ENCODE data around the gene AUP1. TPM values are rescaled to one million over a fixed set of nuclear protein-coding genes. Genes with fewer than 3 reads are reported as not detected.
"Not testable (repeated sequence)": the region's sequence is repeated elsewhere in the genome, so short reads cannot be mapped to it uniquely, and the experiment has no call there.

Gene AUP1
- total RNA-seq, 1 donor from 2014 or later, result 86.4 TPM

DNA sequence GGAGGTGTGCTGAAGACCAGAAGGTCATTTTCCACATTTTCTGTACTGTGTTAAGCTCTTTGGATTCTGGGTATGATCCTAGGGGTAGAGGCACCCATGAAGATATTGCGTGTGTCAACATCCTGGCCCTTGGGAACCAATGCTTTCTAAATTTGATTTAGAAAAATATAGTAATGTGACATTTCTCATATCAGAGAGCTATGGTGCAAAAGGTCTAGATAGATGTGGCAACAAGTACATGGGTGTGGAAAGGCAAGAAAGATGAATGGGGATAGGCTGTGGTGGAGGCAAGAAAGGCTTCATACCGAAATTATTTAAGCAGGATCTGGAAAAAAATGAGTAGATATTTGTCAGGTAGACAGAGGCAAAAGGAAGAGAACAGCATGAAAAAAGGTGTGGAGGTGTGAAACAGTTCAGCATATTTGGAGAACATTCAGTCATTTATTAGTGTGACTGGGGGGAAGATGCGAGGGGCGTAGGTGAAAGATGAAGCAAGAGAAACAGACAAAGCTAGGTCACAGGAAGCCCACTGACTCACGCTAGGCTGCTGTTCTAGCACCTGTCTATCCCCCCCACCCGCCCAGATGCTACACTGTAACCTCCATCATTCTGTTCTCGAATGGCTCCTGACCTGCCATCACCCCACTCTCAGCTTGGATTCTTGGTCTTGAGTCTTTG lies 36.7 kb upstream of the AUP1 start:
- DNase-seq (ENCODE audit: low read depth), result no peak
- no peak overlapping the region for H3K4me3 ChIP-seq (ENCODE audit: low read depth, low read length)
- TF ChIP-seq, protein P1, sequence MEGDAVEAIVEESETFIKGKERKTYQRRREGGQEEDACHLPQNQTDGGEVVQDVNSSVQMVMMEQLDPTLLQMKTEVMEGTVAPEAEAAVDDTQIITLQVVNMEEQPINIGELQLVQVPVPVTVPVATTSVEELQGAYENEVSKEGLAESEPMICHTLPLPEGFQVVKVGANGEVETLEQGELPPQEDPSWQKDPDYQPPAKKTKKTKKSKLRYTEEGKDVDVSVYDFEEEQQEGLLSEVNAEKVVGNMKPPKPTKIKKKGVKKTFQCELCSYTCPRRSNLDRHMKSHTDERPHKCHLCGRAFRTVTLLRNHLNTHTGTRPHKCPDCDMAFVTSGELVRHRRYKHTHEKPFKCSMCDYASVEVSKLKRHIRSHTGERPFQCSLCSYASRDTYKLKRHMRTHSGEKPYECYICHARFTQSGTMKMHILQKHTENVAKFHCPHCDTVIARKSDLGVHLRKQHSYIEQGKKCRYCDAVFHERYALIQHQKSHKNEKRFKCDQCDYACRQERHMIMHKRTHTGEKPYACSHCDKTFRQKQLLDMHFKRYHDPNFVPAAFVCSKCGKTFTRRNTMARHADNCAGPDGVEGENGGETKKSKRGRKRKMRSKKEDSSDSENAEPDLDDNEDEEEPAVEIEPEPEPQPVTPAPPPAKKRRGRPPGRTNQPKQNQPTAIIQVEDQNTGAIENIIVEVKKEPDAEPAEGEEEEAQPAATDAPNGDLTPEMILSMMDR (conservative IDR thresholded peaks at IDR 0.05; ENCODE audit: low read depth, low read length), result no peak

DNA sequence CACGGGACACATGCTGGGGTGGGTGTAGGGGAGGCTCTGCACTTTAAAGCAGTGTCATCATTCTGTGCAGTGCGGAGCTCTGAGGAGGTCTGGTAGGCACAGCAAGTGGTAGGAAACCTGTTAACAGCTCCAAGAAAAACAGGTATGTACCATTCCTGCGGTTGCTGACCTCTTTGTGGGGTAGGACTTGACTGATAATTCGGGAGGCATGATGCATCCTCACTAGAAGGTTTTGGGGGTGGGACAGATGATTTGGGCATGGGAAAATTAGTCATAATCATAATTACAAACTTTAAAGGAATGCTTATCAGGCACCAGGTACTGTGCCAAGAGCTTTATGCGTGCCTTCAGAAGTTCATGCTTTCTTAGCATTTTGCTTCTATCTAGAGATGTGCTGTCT lies 34.7 kb upstream of the AUP1 start:
- H3K4me3 ChIP-seq (ENCODE audit: low read depth, low read length), result no peak overlapping the region
- DNase-seq (ENCODE audit: low read depth), result no peak
- TF ChIP-seq, protein P1 (conservative IDR thresholded peaks at IDR 0.05; ENCODE audit: low read depth, low read length), result no peak

DNA sequence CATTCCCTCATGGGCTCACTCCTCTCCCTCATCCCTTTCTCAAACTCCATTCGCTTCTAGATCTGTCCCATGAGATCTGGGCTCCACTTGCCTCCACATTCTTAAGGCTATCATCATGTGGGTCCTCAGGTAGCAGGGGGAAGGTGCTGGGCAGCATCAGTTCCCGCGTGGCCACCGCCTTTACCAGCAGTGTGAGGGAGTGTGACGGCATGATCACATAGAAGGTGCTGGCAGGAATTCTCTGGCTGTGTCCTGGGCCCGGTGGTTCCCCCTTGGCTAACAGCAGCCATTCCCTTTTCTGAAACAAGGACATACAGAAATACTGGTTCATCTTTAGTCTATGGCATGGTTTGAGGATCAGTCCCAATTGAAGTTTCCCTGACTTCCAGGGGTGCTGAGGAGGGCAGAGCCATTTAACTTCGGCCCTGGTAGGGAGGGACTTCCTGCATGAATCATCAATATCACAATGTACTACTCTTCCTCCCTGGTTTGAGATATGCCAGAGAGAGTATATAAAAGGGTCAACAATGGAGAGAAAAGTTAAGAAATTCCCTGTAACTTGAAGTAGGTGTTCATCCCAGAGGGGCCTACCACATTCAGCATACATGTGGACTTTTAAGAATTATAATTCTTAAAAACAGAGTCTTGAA lies 32.7 kb upstream of the AUP1 start:
- TF ChIP-seq, protein P1 (conservative IDR thresholded peaks at IDR 0.05; ENCODE audit: low read depth, low read length), result no peak
- no peak overlapping the region for H3K4me3 ChIP-seq (ENCODE audit: low read depth, low read length)

GRCh38 chr2:74561022-74561421 lies 31.5 kb upstream of the AUP1 start:
- H3K4me3 ChIP-seq (ENCODE audit: low read depth, low read length); DNase-seq (ENCODE audit: low read depth): not testable (repeated sequence)

More for the DNA sequence above, 32.7 kb upstream of the AUP1 start:
- DNase-seq (ENCODE audit: low read depth), result no peak

DNA sequence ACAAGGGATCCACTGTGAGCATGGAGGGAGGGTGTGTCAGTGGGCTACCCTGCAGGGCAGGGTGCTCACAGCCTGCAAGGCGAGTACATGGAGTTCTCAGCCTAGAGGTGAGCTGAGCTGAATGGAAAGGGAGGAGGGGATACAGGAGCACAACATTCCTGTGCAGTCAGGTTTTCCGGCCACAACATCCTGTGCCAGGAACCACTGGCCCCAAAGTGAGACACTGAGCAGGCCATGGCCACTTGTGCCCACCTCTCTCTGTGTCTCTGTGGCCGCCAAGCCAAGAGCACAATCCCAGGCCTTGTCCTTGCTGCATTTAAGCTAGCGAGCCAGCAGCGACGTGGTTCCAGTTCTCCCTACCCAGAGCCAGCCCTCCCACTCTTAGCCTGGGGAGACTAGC lies 31.1 kb upstream of the AUP1 start:
- H3K4me3 ChIP-seq (ENCODE audit: low read depth, low read length), result no peak overlapping the region
- DNase-seq (ENCODE audit: low read depth), result no peak
- TF ChIP-seq, protein P1 (conservative IDR thresholded peaks at IDR 0.05; ENCODE audit: low read depth, low read length), result no peak

- no peak overlapping the region for H3K4me3 ChIP-seq (ENCODE audit: low read depth, low read length)
- TF ChIP-seq, protein P1 (conservative IDR thresholded peaks at IDR 0.05; ENCODE audit: low read depth, low read length), result no peak
- no peak for DNase-seq (ENCODE audit: low read depth)
Measured at GRCh38 chr2:74559912-74560311, 30.4 kb upstream of the AUP1 start.

DNA sequence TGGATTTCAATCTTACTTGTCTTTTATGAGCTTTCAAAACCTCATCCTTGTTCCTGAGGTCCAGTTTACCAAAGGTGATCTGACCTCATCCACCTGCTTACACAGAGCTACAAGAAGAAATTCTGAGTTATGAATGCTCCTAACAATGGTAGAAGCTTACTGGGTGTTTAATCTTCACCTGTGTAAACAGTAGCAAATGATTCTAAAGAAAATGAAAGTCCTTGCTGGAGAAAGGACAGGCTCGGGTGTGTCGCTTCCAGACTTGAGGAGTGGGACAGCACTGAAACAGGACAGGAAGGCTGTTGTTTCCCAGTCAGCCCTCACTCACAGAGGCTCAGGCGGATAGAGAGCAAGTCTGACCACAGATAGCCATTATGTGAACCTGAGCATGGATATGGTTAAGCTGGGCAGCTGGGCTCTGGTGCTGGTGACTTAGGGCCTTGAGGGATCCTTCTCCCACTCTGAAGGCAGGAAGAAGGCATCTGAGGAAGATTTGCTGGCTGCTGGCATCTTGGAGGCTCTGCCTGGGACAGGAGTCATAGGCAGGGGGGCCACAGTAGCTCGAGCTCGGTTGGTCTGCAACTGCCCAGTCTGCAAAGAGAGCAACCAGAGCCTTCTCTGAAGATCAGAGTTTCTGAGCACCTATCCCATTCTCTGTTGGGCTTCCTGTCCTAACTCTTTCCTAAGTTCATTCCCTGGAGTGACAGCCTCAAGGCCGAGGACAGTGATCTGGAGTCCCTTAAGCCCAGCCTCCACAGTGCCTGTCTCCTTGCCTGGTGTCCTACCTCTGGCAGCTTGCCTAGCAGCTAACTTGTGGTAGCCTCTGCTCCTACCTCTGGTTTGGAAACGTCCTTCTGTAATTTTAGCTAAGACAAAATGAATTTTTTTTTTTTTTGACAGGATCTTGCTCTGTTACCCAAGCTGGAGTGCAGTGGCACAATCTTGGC lies 29.1 kb upstream of the AUP1 start:
- no peak for DNase-seq (ENCODE audit: low read depth)
- no peak overlapping the region for H3K4me3 ChIP-seq (ENCODE audit: low read depth, low read length)
- TF ChIP-seq, protein P1 (conservative IDR thresholded peaks at IDR 0.05; ENCODE audit: low read depth, low read length), result no peak
